ENCODE measurements around the gene UTP14A.

The UTP14A gene

GRCh38 chrX:129953881-129954280, 47.9 kb downstream of the UTP14A start:
- no peaks in the 10 kb centered on the region for H3K9me2 ChIP-seq (ENCODE audit: low read depth, low read length)
- no peak overlapping the region for H3K9ac ChIP-seq (ENCODE audit: low read length)
- no peaks in the 10 kb centered on the region for H3F3A ChIP-seq (ENCODE audit: insufficient read depth, low read length)
- H3K27ac ChIP-seq (ENCODE audit: low read depth, low read length, poor library complexity, severe bottlenecking), result no peak overlapping the region
- no peak for TF ChIP-seq EZH2 (IDR thresholded peaks at IDR 0.05; ENCODE audit: borderline replicate concordance, low read length)
- TF ChIP-seq, protein P1, sequence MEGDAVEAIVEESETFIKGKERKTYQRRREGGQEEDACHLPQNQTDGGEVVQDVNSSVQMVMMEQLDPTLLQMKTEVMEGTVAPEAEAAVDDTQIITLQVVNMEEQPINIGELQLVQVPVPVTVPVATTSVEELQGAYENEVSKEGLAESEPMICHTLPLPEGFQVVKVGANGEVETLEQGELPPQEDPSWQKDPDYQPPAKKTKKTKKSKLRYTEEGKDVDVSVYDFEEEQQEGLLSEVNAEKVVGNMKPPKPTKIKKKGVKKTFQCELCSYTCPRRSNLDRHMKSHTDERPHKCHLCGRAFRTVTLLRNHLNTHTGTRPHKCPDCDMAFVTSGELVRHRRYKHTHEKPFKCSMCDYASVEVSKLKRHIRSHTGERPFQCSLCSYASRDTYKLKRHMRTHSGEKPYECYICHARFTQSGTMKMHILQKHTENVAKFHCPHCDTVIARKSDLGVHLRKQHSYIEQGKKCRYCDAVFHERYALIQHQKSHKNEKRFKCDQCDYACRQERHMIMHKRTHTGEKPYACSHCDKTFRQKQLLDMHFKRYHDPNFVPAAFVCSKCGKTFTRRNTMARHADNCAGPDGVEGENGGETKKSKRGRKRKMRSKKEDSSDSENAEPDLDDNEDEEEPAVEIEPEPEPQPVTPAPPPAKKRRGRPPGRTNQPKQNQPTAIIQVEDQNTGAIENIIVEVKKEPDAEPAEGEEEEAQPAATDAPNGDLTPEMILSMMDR (IDR thresholded peaks at IDR 0.05; ENCODE audit: low read length), result no peak
- H3K27me3 ChIP-seq (ENCODE audit: insufficient read depth, low read length), result no peaks in the 10 kb centered on the region
- H2AFZ ChIP-seq (ENCODE audit: low read length), result no peak overlapping the region
- no peaks in the 10 kb centered on the region for H3K79me2 ChIP-seq (ENCODE audit: insufficient read depth, low read length)
- no peaks in the 10 kb centered on the region for H3K36me3 ChIP-seq (ENCODE audit: insufficient read depth, low read length)
- no peaks in the 10 kb centered on the region for H4K20me1 ChIP-seq (ENCODE audit: insufficient read depth, low read length)
- H3K4me2 ChIP-seq (ENCODE audit: low read length), result no peak overlapping the region
- peaks cover 24% of the 10 kb centered on the region for H3K4me1 ChIP-seq (ENCODE audit: insufficient read depth, low read length, severe bottlenecking)
- H3K4me3 ChIP-seq (ENCODE audit: low read depth, low read length, poor library complexity, severe bottlenecking), result no peak overlapping the region
- no peaks in the 10 kb centered on the region for H3K9me3 ChIP-seq (ENCODE audit: low read length)

DNA sequence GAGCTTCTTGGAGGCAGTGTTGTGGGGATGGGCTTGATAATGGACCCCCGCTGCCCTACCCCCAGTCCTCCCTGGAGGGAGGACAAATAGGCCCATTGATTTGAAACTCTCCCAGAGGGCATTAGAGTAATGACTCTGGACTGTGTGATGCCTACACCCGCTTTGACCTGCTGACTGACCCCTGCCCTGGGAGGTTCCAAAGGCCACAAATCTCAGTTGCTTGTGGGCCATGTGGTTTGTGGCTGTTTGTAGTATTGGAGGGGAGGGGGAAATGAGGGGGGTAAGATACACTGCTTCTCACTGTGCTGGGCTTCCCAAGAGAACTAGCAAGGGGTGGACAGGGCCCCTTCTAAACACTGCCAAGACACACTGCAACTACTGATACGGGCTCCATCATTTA, 48.8 kb downstream of the UTP14A start:
- H3K9me3 ChIP-seq (ENCODE audit: low read length), result no peaks in the 10 kb centered on the region
- H3F3A ChIP-seq (ENCODE audit: insufficient read depth, low read length), result no peaks in the 10 kb centered on the region
- TF ChIP-seq, protein P1 (IDR thresholded peaks at IDR 0.05; ENCODE audit: low read length), result no peak
- no peak for TF ChIP-seq EZH2 (IDR thresholded peaks at IDR 0.05; ENCODE audit: borderline replicate concordance, low read length)
- H3K27me3 ChIP-seq (ENCODE audit: insufficient read depth, low read length), result no peaks in the 10 kb centered on the region
- H3K4me2 ChIP-seq (ENCODE audit: low read length), result no peak overlapping the region
- H3K9ac ChIP-seq (ENCODE audit: low read length), result no peak overlapping the region
- H2AFZ ChIP-seq (ENCODE audit: low read length), result no peak overlapping the region
- no peak overlapping the region for H3K4me3 ChIP-seq (ENCODE audit: low read depth, low read length, poor library complexity, severe bottlenecking)
- peaks cover 32% of the 10 kb centered on the region for H3K4me1 ChIP-seq (ENCODE audit: insufficient read depth, low read length, severe bottlenecking)
- H4K20me1 ChIP-seq (ENCODE audit: insufficient read depth, low read length), result no peaks in the 10 kb centered on the region
- no peak overlapping the region for H3K27ac ChIP-seq (ENCODE audit: low read depth, low read length, poor library complexity, severe bottlenecking)
- no peaks in the 10 kb centered on the region for H3K79me2 ChIP-seq (ENCODE audit: insufficient read depth, low read length)
- H3K9me2 ChIP-seq (ENCODE audit: low read depth, low read length), result no peaks in the 10 kb centered on the region
- H3K36me3 ChIP-seq (ENCODE audit: insufficient read depth, low read length), result no peaks in the 10 kb centered on the region

DNA sequence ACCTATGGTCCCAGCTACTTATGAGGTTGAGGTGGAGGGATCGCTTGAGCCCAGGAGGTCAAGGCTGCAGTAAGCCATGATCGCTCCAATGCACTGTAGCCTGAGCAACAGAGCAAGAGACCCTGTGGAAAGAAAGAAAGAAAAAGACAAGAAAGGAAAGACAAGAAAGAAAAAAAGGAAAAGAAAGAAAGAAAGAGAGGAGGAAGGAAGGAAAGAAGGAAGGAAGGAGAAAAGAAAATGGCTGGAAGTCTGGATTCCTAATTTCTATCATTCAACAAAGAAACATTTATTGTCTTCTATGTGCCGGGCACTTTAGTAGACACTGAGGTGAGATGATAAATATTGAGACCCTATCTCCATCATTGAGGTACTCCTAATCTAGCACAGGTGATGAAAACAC, 49.7 kb downstream of the UTP14A start:
- H3K27me3 ChIP-seq (ENCODE audit: insufficient read depth, low read length), result no peaks in the 10 kb centered on the region
- no peak overlapping the region for H3K27ac ChIP-seq (ENCODE audit: low read depth, low read length, poor library complexity, severe bottlenecking)
- H3K79me2 ChIP-seq (ENCODE audit: insufficient read depth, low read length), result no peaks in the 10 kb centered on the region
- peaks cover 32% of the 10 kb centered on the region for H3K4me1 ChIP-seq (ENCODE audit: insufficient read depth, low read length, severe bottlenecking)
- no peaks in the 10 kb centered on the region for H3K9me3 ChIP-seq (ENCODE audit: low read length)
- no peak overlapping the region for H3K4me2 ChIP-seq (ENCODE audit: low read length)
- no peaks in the 10 kb centered on the region for H4K20me1 ChIP-seq (ENCODE audit: insufficient read depth, low read length)
- no peaks in the 10 kb centered on the region for H3K9me2 ChIP-seq (ENCODE audit: low read depth, low read length)
- no peak overlapping the region for H3K4me3 ChIP-seq (ENCODE audit: low read depth, low read length, poor library complexity, severe bottlenecking)
- TF ChIP-seq, protein P1 (IDR thresholded peaks at IDR 0.05; ENCODE audit: low read length), result no peak
- no peak for TF ChIP-seq EZH2 (IDR thresholded peaks at IDR 0.05; ENCODE audit: borderline replicate concordance, low read length)
- H3K9ac ChIP-seq (ENCODE audit: low read length), result no peak overlapping the region
- 0 out of 2 replicates have a peak, but pooled peaks cover under 1% of the 10 kb centered on the region for H3F3A ChIP-seq (ENCODE audit: insufficient read depth, low read length)
- H2AFZ ChIP-seq (ENCODE audit: low read length), result no peak overlapping the region
- no peaks in the 10 kb centered on the region for H3K36me3 ChIP-seq (ENCODE audit: insufficient read depth, low read length)

Measured in OCI-LY1 (cell line).